ENCODE data around the gene CREG1.

GRCh38 chr1:167548059-167548932, 5.3 kb downstream of the CREG1 start:
- no peak for TF ChIP-seq CTCF (conservative IDR thresholded peaks at IDR 0.05; ENCODE audit: low read depth in 2 of 2)
- no peak for TF ChIP-seq REST (IDR thresholded peaks at IDR 0.05; ENCODE audit: unreplicated experiment)
- no peak for TF ChIP-seq POLR2AphosphoS5 (IDR thresholded peaks at IDR 0.05; ENCODE audit: low read depth)
- no peak for TF ChIP-seq STAT1 (IDR thresholded peaks at IDR 0.05; ENCODE audit: unreplicated experiment)
- no peak for TF ChIP-seq JUNB (IDR thresholded peaks at IDR 0.05; ENCODE audit: unreplicated experiment)
- no peak for TF ChIP-seq CREB1 (CRISPR knock-in tag; IDR thresholded peaks at IDR 0.05; ENCODE audit: low read depth)

Data from GM23338 (cell line).